ENCODE data around the gene NDFIP1.

Gene NDFIP1

DNA sequence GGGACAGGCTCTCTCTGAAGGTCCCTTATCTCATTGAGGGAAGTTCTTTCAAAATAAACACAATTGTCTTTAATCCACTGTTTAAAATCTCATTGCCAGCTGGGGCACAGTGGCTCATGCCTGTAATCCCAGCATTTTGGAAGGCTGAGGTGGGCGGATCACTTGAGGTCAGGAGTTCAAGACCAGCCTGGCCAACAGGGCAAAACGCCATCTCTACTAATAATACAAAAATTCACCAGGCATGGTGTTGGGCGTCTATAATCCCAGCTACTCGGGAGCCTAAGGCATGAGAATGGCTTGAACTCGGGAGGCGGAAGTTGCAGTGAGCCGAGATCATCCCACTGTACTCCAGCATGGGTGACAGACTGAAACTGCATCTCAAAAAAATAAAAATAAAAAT is 8.3 kb upstream of the NDFIP1 start:
- H3K4me3 ChIP-seq (ENCODE audit: low read length) = no peak overlapping the region
- TF ChIP-seq, protein P1, sequence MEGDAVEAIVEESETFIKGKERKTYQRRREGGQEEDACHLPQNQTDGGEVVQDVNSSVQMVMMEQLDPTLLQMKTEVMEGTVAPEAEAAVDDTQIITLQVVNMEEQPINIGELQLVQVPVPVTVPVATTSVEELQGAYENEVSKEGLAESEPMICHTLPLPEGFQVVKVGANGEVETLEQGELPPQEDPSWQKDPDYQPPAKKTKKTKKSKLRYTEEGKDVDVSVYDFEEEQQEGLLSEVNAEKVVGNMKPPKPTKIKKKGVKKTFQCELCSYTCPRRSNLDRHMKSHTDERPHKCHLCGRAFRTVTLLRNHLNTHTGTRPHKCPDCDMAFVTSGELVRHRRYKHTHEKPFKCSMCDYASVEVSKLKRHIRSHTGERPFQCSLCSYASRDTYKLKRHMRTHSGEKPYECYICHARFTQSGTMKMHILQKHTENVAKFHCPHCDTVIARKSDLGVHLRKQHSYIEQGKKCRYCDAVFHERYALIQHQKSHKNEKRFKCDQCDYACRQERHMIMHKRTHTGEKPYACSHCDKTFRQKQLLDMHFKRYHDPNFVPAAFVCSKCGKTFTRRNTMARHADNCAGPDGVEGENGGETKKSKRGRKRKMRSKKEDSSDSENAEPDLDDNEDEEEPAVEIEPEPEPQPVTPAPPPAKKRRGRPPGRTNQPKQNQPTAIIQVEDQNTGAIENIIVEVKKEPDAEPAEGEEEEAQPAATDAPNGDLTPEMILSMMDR (conservative IDR thresholded peaks at IDR 0.05; ENCODE audit: low read depth, low read length) = no peak
- no peak for DNase-seq (ENCODE audit: low read depth)

DNA sequence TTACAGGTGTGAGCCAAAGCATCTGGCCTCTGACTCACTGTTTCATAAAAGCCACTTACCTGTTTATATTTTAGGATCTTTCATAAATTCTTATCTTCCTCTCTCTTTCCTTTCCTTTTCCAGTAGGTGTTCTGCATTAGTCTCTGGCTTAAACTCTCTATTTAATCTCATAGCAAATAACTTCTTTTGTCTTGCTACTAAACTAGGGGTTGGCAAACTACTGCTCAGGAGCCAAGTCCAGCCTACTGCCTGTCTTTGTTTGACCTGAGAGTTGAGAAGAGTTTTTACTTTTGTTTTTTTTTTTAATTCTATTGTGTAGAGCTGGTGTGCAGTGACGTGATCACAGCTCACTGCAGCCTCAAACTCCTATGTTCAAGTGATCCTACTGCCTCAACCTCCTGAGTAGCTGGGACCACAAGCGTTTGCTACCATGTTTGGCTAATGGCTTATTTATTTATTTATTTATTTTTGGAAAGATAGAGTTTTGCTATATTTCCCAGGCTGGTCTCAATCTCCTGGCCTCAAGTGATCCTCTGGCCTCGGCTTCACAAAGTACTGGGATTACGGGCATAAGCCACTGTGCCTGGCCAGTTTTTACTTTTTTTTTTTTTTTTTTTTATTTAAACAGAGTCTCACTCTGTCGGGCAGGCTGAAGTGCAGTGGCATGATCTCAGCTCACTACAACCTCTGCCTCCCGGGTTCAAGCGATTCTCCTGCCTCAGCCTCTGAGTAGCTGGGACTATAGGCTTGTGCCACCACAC is 5.4 kb upstream of the NDFIP1 start:
- TF ChIP-seq, protein P1 (conservative IDR thresholded peaks at IDR 0.05; ENCODE audit: low read depth, low read length) = no peak
- DNase-seq (ENCODE audit: low read depth) = no peak
- no peak overlapping the region for H3K4me3 ChIP-seq (ENCODE audit: low read length)

DNA sequence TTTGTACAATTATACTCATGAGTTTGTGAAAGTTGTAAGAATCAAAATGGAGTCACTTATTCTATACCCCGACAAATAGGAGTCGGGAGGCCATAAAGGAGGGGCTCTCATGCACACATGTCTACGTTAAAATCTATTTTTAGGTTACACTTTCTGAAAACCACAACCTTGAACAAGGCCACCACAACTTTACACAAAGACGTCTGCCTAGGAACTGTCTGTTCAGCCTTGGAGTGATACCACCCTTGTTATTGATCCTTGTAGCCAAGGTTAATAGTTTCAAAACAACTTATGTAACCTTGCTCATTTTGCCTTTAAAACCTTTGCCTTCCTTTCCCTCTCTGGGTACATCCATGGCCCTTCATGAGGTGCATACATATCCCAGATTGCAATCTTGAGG is 4.1 kb upstream of the NDFIP1 start:
- no peak for DNase-seq (ENCODE audit: low read depth)
- no peak overlapping the region for H3K4me3 ChIP-seq (ENCODE audit: low read length)
- TF ChIP-seq, protein P1 (conservative IDR thresholded peaks at IDR 0.05; ENCODE audit: low read depth, low read length) = no peak

DNA sequence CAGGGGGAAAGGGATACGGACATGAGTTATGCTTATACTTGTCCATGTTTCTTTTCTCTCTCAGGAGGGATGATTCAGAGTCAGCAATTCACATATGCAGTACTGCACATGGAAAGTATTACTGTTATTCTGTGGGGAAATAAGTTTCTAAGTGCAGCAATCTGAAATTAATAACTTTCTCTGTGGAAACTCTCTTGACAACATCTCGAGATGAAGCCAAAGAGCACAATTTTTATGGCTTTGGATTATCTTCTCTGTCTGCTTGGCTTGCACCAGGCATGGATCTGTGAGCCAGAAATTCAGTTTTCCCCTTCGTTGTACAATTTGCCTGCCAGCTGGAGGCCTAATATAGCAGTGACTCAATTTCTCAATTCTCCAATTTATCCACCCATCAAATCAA is 2.5 kb upstream of the NDFIP1 start:
- no peak overlapping the region for H3K4me3 ChIP-seq (ENCODE audit: low read length)
- no peak for DNase-seq (ENCODE audit: low read depth)
- TF ChIP-seq, protein P1 (conservative IDR thresholded peaks at IDR 0.05; ENCODE audit: low read depth, low read length) = no peak

DNA sequence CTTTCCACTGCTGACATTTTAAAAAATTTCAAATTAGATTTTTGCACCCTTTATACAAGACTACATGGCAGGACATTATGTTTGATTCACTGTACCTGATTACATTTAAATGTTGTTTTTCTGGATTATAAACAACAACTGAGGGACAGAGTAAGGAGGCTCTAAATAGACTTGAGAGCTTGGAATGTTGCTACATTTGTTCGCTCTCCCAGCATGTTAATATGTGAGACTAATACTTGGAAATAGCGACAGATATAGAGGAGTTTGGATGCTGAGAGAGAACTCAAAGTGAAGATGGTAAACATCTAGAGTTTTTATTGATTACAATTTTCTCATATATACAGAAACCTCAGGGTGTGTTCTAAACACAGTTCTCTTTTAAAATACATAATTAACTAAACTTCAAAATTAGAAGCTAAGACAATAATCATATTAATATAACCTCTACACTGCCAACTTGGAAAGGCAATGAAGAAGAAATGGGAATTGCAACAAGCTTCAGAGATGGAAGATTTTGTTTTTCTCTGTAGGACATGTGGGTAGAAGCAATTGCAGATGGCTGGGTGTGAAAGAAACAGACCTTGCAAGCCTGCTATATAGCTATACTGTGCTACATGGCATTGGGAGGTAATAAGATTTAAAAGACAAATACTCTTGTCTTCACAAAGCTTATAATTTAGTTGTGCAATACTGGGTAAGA is 1.4 kb upstream of the NDFIP1 start:
- DNase-seq (ENCODE audit: low read depth) = no peak
- no peak overlapping the region for H3K4me3 ChIP-seq (ENCODE audit: low read length)
- TF ChIP-seq, protein P1 (conservative IDR thresholded peaks at IDR 0.05; ENCODE audit: low read depth, low read length) = no peak

DNA sequence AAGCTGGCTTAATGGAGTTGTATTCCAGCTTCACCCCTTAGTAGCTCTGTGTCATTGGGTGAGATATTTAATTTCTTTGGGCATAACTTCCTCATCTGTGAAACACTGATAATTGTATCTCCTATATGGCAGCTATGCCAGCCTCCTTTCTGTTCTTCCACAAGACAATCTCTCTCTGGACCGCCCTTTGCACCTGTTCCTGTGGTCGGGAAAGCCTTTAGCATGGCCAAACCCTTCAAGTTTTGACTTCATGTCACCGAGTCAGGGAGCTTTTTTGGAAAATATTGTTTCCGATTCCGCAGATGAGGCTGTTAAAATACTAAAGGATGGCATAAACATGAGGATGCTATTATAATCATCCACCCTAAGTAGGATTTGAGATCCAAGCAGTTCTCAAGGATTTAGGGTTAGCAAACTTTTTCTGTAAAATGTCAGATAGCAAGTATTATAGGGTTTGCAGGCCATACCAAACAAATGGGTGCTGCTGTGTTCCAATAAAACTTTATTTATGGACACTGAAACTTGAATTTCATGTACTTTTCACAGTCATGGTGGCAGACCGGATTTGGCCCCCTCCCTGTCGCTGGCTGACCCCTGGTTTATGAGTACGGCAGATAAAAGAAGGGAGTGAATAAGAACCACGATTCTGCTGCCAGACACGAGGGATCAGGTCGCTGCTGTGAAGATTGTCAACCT is 695 bp upstream of the NDFIP1 start:
- peak overlapping the region; percentile 41 for H3K4me3 ChIP-seq (ENCODE audit: low read length)
- TF ChIP-seq, protein P1 (conservative IDR thresholded peaks at IDR 0.05; ENCODE audit: low read depth, low read length) = no peak
- no peak for DNase-seq (ENCODE audit: low read depth)
